HepG2 (cell line): Measurements from ENCODE around the gene FBF1. TPM values are rescaled to one million over a fixed set of nuclear protein-coding genes. Genes with fewer than 3 reads are reported as not detected.

Source experiments
- AKAP8 ChIP-seq: sonication (generic); formaldehyde crosslinking; IDR thresholded peaks from 2 replicates; pipeline ENCODE4 v1.5.1; 2020; ENCODE audit warnings: mild to moderate bottlenecking, missing genetic modification reagents
- ARID4A ChIP-seq: sonication (generic); formaldehyde crosslinking; IDR thresholded peaks from 2 replicates; pipeline ENCODE4 v1.5.0; 2020; ENCODE audit warnings: mild to moderate bottlenecking, missing genetic modification reagents, borderline replicate concordance
- ELF1 ChIP-seq: sonication (generic); formaldehyde crosslinking; IDR thresholded peaks from 2 replicates; pipeline ENCODE4 v1.4.0; 2020; ENCODE audit warnings: missing genetic modification reagents
- ELF4 ChIP-seq: sonication (generic); formaldehyde crosslinking; IDR thresholded peaks from 2 replicates; pipeline ENCODE4 v1.5.0; 2020; ENCODE audit warnings: missing genetic modification reagents, mild to moderate bottlenecking, moderate library complexity, borderline replicate concordance
- FOXP1 ChIP-seq, 2 experiments: fragments of 450-650 bp in 1 of 2; IDR thresholded peaks; 2 replicates each; pipeline ENCODE4 v1.6.1; 2017 to 2018; ENCODE audit warnings: antibody characterized with exemption in 1 of 2
- GABPB1 ChIP-seq: IDR thresholded peaks from 2 replicates; pipeline ENCODE4 v1.6.1; 2016; ENCODE audit warnings: mild to moderate bottlenecking, missing genetic modification reagents, moderate library complexity, missing compliant biosample characterization
- GFI1 ChIP-seq: sonication (generic); formaldehyde crosslinking; IDR thresholded peaks from 2 replicates; pipeline ENCODE4 v1.5.0; 2020; ENCODE audit warnings: missing genetic modification reagents, mild to moderate bottlenecking, borderline replicate concordance
- GRHL1 ChIP-seq: sonication (generic); formaldehyde crosslinking; conservative IDR thresholded peaks from 2 replicates; pipeline ENCODE4 v1.8.0; 2022; ENCODE audit warnings: missing genetic modification reagents
- HMG20B ChIP-seq: conservative IDR thresholded peaks from 2 replicates; pipeline ENCODE4 v1.6.1; 2016; ENCODE audit warnings: missing genetic modification reagents, missing compliant biosample characterization
- KLF11 ChIP-seq: IDR thresholded peaks from 2 replicates; pipeline ENCODE4 v1.6.1; 2016; ENCODE audit warnings: missing compliant biosample characterization
- MIER3 ChIP-seq: IDR thresholded peaks from 2 replicates; pipeline ENCODE4 v1.6.1; 2016; ENCODE audit warnings: missing compliant biosample characterization, borderline replicate concordance
- MLX ChIP-seq: IDR thresholded peaks from 2 replicates; pipeline ENCODE4 v1.6.1; 2016
- PAWR ChIP-seq: sonication (generic); formaldehyde crosslinking; IDR thresholded peaks from 2 replicates; pipeline ENCODE4 v1.4.0; 2020; ENCODE audit warnings: missing genetic modification reagents, mild to moderate bottlenecking, borderline replicate concordance
- REXO4 ChIP-seq: sonication (generic); formaldehyde crosslinking; IDR thresholded peaks from 2 replicates; pipeline ENCODE4 v1.8.0; 2022; ENCODE audit warnings: missing genetic modification reagents, mild to moderate bottlenecking, borderline replicate concordance
- SOX5 ChIP-seq: IDR thresholded peaks from 2 replicates; pipeline ENCODE4 v1.6.1; 2016; ENCODE audit warnings: borderline replicate concordance
- SRSF9 ChIP-seq: fragments of 200-400 bp; formaldehyde crosslinking; IDR thresholded peaks from 2 replicates; pipeline ENCODE4 v1.6.1; 2018; ENCODE audit warnings: borderline replicate concordance, mild to moderate bottlenecking, low read depth, low read length; ENCODE audit not compliant: insufficient read depth, poor library complexity, severe bottlenecking
- TOPORS ChIP-seq: sonication (generic); formaldehyde crosslinking; IDR thresholded peaks from 2 replicates; pipeline ENCODE4 v1.8.0; 2023; ENCODE audit warnings: mild to moderate bottlenecking, missing genetic modification reagents
- TSC22D2 ChIP-seq: sonication (generic); formaldehyde crosslinking; IDR thresholded peaks from 2 replicates; pipeline ENCODE4 v1.5.1; 2020; ENCODE audit warnings: missing genetic modification reagents, mild to moderate bottlenecking, borderline replicate concordance
- U2AF1 ChIP-seq: fragments of 200-400 bp; formaldehyde crosslinking; optimal IDR thresholded peaks from 2 replicates; pipeline ENCODE3; 2017; ENCODE audit warnings: mild to moderate bottlenecking, low read depth, low read length
- ZFX ChIP-seq: sonication (generic); formaldehyde crosslinking; IDR thresholded peaks from 2 replicates; pipeline ENCODE4 v1.4.0; 2020; ENCODE audit warnings: mild to moderate bottlenecking, low read depth, missing genetic modification reagents, moderate library complexity
- ZNF703 ChIP-seq: sonication (generic); formaldehyde crosslinking; IDR thresholded peaks from 2 replicates; pipeline ENCODE4 v1.5.1; 2020; ENCODE audit warnings: missing genetic modification reagents, mild to moderate bottlenecking, moderate library complexity, borderline replicate concordance
- ZNF713 ChIP-seq: sonication (generic); formaldehyde crosslinking; IDR thresholded peaks from 2 replicates; pipeline ENCODE4 v1.4.0; 2020; ENCODE audit warnings: mild to moderate bottlenecking, missing genetic modification reagents
- ZNF775 ChIP-seq: sonication (generic); formaldehyde crosslinking; IDR thresholded peaks from 2 replicates; pipeline ENCODE4 v1.4.0; 2020; ENCODE audit warnings: missing genetic modification reagents, mild to moderate bottlenecking, moderate library complexity, borderline replicate concordance
- polyA plus RNA-seq, 8 experiments: library from polyadenylated mRNA; depleted of rRNA in 3 of 8; stranded (reverse) in 7 of 8; unstranded in 1 of 8; fragments of >200 nt; fragmentation: Illumina TruSeq in 4 of 8; extraction: Trizol in 4 of 8; gene quantifications; 2 replicates each; pipeline versions ENCODE4 v1.2.1 to v1.2.3, GENCODE V29; 2011 to 2016; ENCODE audit warnings: low read depth in 4 of 8, missing spikeins in 1 of 8, mixed read lengths in 1 of 8; ENCODE audit not compliant: insufficient read depth in 1 of 8
- total RNA-seq, 5 experiments: library from RNA; depleted of rRNA; stranded (reverse); fragments of >200 nt; fragmentation: Illumina TruSeq; extraction: Trizol; gene quantifications; 2 replicates each; pipeline ENCODE4 v1.2.3, GENCODE V29; 2016; ENCODE audit warnings: low read depth in 1 of 5

FBF1 gene
- total and polyA plus RNA-seq, 2 of the 13 experiments (the other 11 are each of a cell fraction or from before 2014, with no cell fraction given), result 2.4 to 8.1 TPM

- TF ChIP-seq MLX (no peak), KLF11 (peak; percentile 21; the same call in 1 of the 2 replicates), TSC22D2 (CRISPR knock-in tag) (no peak), MIER3 (0 out of 2 replicates have a peak, but pooled peaks have one; percentile 9), ZNF775 (CRISPR knock-in tag) (no peak), SRSF9 (no peak), ELF1 (CRISPR knock-in tag) (no peak), ELF4 (no peak), REXO4 (CRISPR knock-in tag) (no peak), GABPB1 (peak; percentile 33; the same call in 1 of the 2 replicates), HMG20B (peak; percentile 46; the same call in 1 of the 2 replicates), PAWR (0 out of 2 replicates have a peak, but pooled peaks have one; percentile 3), TOPORS (CRISPR knock-in tag) (no peak), GFI1 (CRISPR knock-in tag) (0 out of 2 replicates have a peak, but pooled peaks have one; percentile 2), ZNF713 (CRISPR knock-in tag) (peak; percentile 79; the same call in 1 of the 2 replicates), AKAP8 (CRISPR knock-in tag) (peak; percentile 98), U2AF1 (no peak), ZNF703 (CRISPR knock-in tag) (no peak; the same call in 1 of the 2 replicates), FOXP1 (IDR thresholded peaks at IDR 0.05) (no peak), FOXP1 (CRISPR knock-in tag; IDR thresholded peaks at IDR 0.05) (no peak), ZFX (CRISPR knock-in tag) (peak; percentile 99), GRHL1 (no peak), ARID4A (CRISPR knock-in tag) (peak; percentile 38), SOX5 (CRISPR knock-in tag) (no peak; the same call in 1 of the 2 replicates)
These were observed 48.2 kb downstream of the FBF1 start (continued) for GRCh38 chr17:75892556-75893224.
